HCT116 (cell line): ENCODE data around the gene SLC2A1. TPM values are rescaled to one million over a fixed set of nuclear protein-coding genes. Genes with fewer than 3 reads are reported as not detected.
A peak's percentile ranks its signal among the peaks of the same experiment; 100 is the strongest.

Source experiments
- ATAC-seq: fragments of 200-7000 bp; cut with Tn5 transposase; 2 replicates; pipeline ENCODE4 v1.9.1; 2020; ENCODE audit warnings: mild to moderate bottlenecking, moderate library complexity
- BruUV-seq: library from RNA; stranded (reverse); fragments of 400-500 nt; replicated peaks from 2 replicates; lab custom pipeline; 2021; lab: Mats Ljungman, UMichigan
- CTCF ChIA-PET: fragments of 300-600 bp; sonication (Branson Sonifier 250); formaldehyde crosslinking; loops from one replicate; lab custom pipeline; 2021; ENCODE audit warnings: antibody characterized with exemption; lab: Charles Lee
- POLR2A ChIA-PET: fragments of 300-600, 350-600 bp; sonication (Branson Sonifier 250); formaldehyde crosslinking; loops from one replicate; lab custom pipeline; 2021; ENCODE audit warnings: antibody characterized with exemption; lab: Charles Lee
- RAD21 ChIA-PET, 2 experiments: fragments of 300-600 bp; sonication (Branson Sonifier 250); formaldehyde crosslinking; loops; one replicate each; lab custom pipeline; 2023; ENCODE audit warnings: low total read pairs in 2 of 2; ENCODE audit not compliant: uncharacterized antibody in 2 of 2, unreplicated experiment in 2 of 2, low non-redundant PET in 1 of 2; lab: Charles Lee
- DNase-seq: peaks from one replicate; pipeline ENCODE4 v3.0.0-alpha.2; 2010; ENCODE audit warnings: low read depth, low spot score
- H2AFZ ChIP-seq: fragments of 200-600 bp; shearing (Covaris generic), sonication (generic); 2 replicates; pipeline ENCODE4 v1.6.1; 2017; ENCODE audit warnings: low read depth, mixed run types, mixed read lengths, antibody characterized with exemption, low read length; ENCODE audit not compliant: poor library complexity, severe bottlenecking
- H3K27ac ChIP-seq: 2 replicates; pipeline ENCODE4 v1.5.1; 2012; ENCODE audit warnings: low read depth, low read length
- H3K27me3 ChIP-seq: fragments of 200-600 bp; sonication (generic); 2 replicates; pipeline ENCODE4 v1.6.1; 2016; ENCODE audit warnings: mixed run types, low read length, mixed read lengths; ENCODE audit not compliant: insufficient read depth
- H3K36me3 ChIP-seq, 2 experiments: fragments of 200-500 bp in 1 of 2; fragments of 200-600 bp in 1 of 2; sonication (Bioruptor generic) in 1 of 2; sonication (generic) in 1 of 2; 2 replicates each; pipeline versions ENCODE4 v1.5.1 to v1.6.1; 2014 to 2016; ENCODE audit warnings: low read length in 2 of 2, inconsistent platforms in 1 of 2, mixed read lengths in 1 of 2, mixed run types in 1 of 2; ENCODE audit not compliant: insufficient read depth in 2 of 2, control insufficient read depth in 1 of 2
- H3K4me1 ChIP-seq, 2 experiments: fragments of 200-600 bp in 1 of 2; sonication (generic) in 1 of 2; 2 replicates each; pipeline versions ENCODE4 v1.5.1 to v1.6.1; 2012 to 2017; ENCODE audit warnings: low read length in 2 of 2, inconsistent platforms in 1 of 2, mild to moderate bottlenecking in 1 of 2, mixed read lengths in 1 of 2, mixed run types in 1 of 2, moderate library complexity in 1 of 2; ENCODE audit not compliant: insufficient read depth in 2 of 2, control insufficient read depth in 1 of 2
- H3K4me2 ChIP-seq: fragments of 200-600 bp; sonication (generic); 2 replicates; pipeline ENCODE4 v1.6.1; 2017; ENCODE audit warnings: mixed run types, low read length, mixed read lengths
- H3K4me3 ChIP-seq, 2 experiments: fragments of 200-600 bp in 1 of 2; sonication (generic) in 1 of 2; replicated peaks in 1 of 2; 2 replicates each; pipeline ENCODE4 v1.5.1; 2011 to 2016; ENCODE audit warnings: low read length in 2 of 2, control low read depth in 1 of 2, low read depth in 1 of 2, mild to moderate bottlenecking in 1 of 2, mixed read lengths in 1 of 2, mixed run types in 1 of 2
- H3K79me2 ChIP-seq: fragments of 200-600 bp; sonication (generic); 2 replicates; pipeline ENCODE4 v1.6.1; 2017; ENCODE audit warnings: mild to moderate bottlenecking, mixed run types, low read length, moderate library complexity, mixed read lengths; ENCODE audit not compliant: insufficient read depth
- H3K9ac ChIP-seq: fragments of 200-600 bp; sonication (generic); 2 replicates; pipeline ENCODE4 v1.6.1; 2016; ENCODE audit warnings: low read length, mixed read lengths
- H3K9me2 ChIP-seq: fragments of 200-600 bp; sonication (generic), shearing (Covaris generic); 2 replicates; pipeline ENCODE4 v1.6.1; 2017; ENCODE audit warnings: mixed run types, mild to moderate bottlenecking, moderate library complexity; ENCODE audit not compliant: insufficient read depth
- H3K9me3 ChIP-seq, 2 experiments: fragments of 200-500 bp in 1 of 2; fragments of 200-600 bp in 1 of 2; sonication (Bioruptor generic) in 1 of 2; sonication (generic) in 1 of 2; 2 replicates each; pipeline ENCODE4 v1.6.1; 2014 to 2017; ENCODE audit warnings: low read length in 2 of 2, mixed read lengths in 2 of 2, inconsistent platforms in 1 of 2, low read depth in 1 of 2, mild to moderate bottlenecking in 1 of 2, mixed run types in 1 of 2, moderate library complexity in 1 of 2; ENCODE audit not compliant: control insufficient read depth in 1 of 2, insufficient read depth in 1 of 2
- H4K20me1 ChIP-seq: fragments of 200-600 bp; sonication (generic), shearing (Covaris generic); 2 replicates; pipeline ENCODE4 v1.6.1; 2017; ENCODE audit warnings: mixed run types, mild to moderate bottlenecking, moderate library complexity; ENCODE audit not compliant: insufficient read depth
- ATF3 ChIP-seq: IDR thresholded peaks from 2 replicates; pipeline ENCODE4 v1.6.1; 2012
- CBX3 ChIP-seq: IDR thresholded peaks from 2 replicates; pipeline ENCODE4 v1.6.1; 2012; ENCODE audit warnings: low read depth
- EGR1 ChIP-seq: IDR thresholded peaks from 2 replicates; pipeline ENCODE4 v1.6.1; 2012; ENCODE audit warnings: low read depth
- EZH2phosphoT487 ChIP-seq: fragments of 200-600 bp; IDR thresholded peaks from 2 replicates; pipeline ENCODE4 v1.6.1; 2018; ENCODE audit warnings: antibody characterized with exemption, borderline replicate concordance
- FOSL1 ChIP-seq: IDR thresholded peaks from 2 replicates; pipeline ENCODE4 v1.6.1; 2012; ENCODE audit warnings: low read depth
- JUND ChIP-seq: IDR thresholded peaks from 2 replicates; pipeline ENCODE4 v1.6.1; 2012
- POLR2AphosphoS5 ChIP-seq: IDR thresholded peaks from 2 replicates; pipeline ENCODE4 v1.6.1; 2011; ENCODE audit warnings: mild to moderate bottlenecking, low read depth, low read length, moderate library complexity
- REST ChIP-seq: IDR thresholded peaks from 2 replicates; pipeline ENCODE4 v1.6.1; 2012; ENCODE audit warnings: low read depth
- SRF ChIP-seq: IDR thresholded peaks from 2 replicates; pipeline ENCODE4 v1.6.1; 2012; ENCODE audit warnings: low read depth
- TCF7L2 ChIP-seq: IDR thresholded peaks from 2 replicates; pipeline ENCODE4 v1.7.0; 2011; ENCODE audit warnings: borderline replicate concordance, inconsistent platforms; ENCODE audit not compliant: insufficient read depth, insufficient read length; ENCODE audit errors: extremely low read depth
- YY1 ChIP-seq: IDR thresholded peaks from 2 replicates; pipeline ENCODE4 v1.6.1; 2011; ENCODE audit warnings: low read length, low read depth, moderate library complexity, mild to moderate bottlenecking; ENCODE audit not compliant: insufficient replicate concordance; ENCODE audit errors: extremely low read depth
- ZFX ChIP-seq: fragments of 450-650 bp; IDR thresholded peaks from 2 replicates; pipeline ENCODE4 v1.6.1; 2017
- ZNF274 ChIP-seq: fragments of 200-500 bp; sonication (Bioruptor generic); IDR thresholded peaks from 2 replicates; pipeline ENCODE4 v1.6.1; 2014; ENCODE audit warnings: mild to moderate bottlenecking, low read depth, low read length, inconsistent platforms
- intact Hi-C: fragments of 100-400 bp; cut with micrococcal nuclease; formaldehyde crosslinking; loops from 2 replicates; pipeline ENCODE4 v1.10.0; 2022
- total RNA-seq: library from RNA; stranded (reverse); gene quantifications from one replicate; pipeline ENCODE4 v1.2.1, GENCODE V29; 2021; ENCODE audit not compliant: unreplicated experiment

SLC2A1 gene
- total RNA-seq, 1 experiment from 2014 or later, result 248 TPM

GRCh38 chr1:42924082-42924850, 34.4 kb downstream of the SLC2A1 start (continued):
- TF ChIP-seq REST, result no peak
- TF ChIP-seq EZH2phosphoT487, result no peak
- peak; percentile 76 for TF ChIP-seq POLR2AphosphoS5
- no peak for TF ChIP-seq ZFX

- Histone ChIP-seq H4K20me1 (no peaks in the 10 kb centered on the region), H3K9ac (peak overlapping the region; percentile 72), H3K9me3 (no peaks in the 10 kb centered on the region), H3K4me2 (peak overlapping the region; percentile 75), H3K27me3 (no peaks in the 10 kb centered on the region), H3K4me1 (peaks cover 9 to 52% of the 10 kb centered on the region in 2 experiments; a peak in 3 of 4 replicates), H3K9me2 (no peaks in the 10 kb centered on the region), H3K4me3 (peak overlapping the region; percentile 61 to 70), H3K36me3 (peaks cover 12 to 24% of the 10 kb centered on the region in 2 experiments), H3K79me2 (no peaks in the 10 kb centered on the region; the same call in 1 of the 2 replicates), H2AFZ (peak overlapping the region; percentile 66), H3K27ac (peak overlapping the region; percentile 81)
- ATAC-seq, result 0 out of 2 replicates have a peak, but pooled peaks have one; percentile 0
- ChIA-PET POLR2A (interaction anchor here (1.2 to 3.4 kb wide), 3 partner anchors 28 to 150 kb away, joined by 3 to 16 read pairs (median 5); no protein-coding TSS in a partner anchor), RAD21 (interaction anchor here (0.5 to 3.8 kb wide), 6 partner anchors 10 to 150 kb away, joined by 3 to 43 read pairs (median 4); no protein-coding TSS in a partner anchor), CTCF (interaction anchor here (0.6 to 5.4 kb wide), 12 partner anchors 9 to 157 kb away, joined by 3 to 114 read pairs (median 6); partner anchors contain the start of genes C1orf50, P3H1, SLC2A1 and ZNF691)
- TSS peak; percentile 15 for BruUV-seq
- DNase-seq, result no peak
- TF ChIP-seq SRF (no peak), EGR1 (no peak), YY1 (no peak), ATF3 (no peak), POLR2AphosphoS5 (no peak), FOSL1 (no peak), REST (no peak), ZNF274 (no peak), EZH2phosphoT487 (no peak), TCF7L2 (no peak), CBX3 (no peak), JUND (no peak)
- intact Hi-C loops, result loop anchor here (1.0 kb wide), 1 partner anchor 18 kb away; no protein-coding TSS in a partner anchor
These were observed 35.1 kb downstream of the SLC2A1 start for GRCh38 chr1:42923367-42924081.
